Esophagus (tissue), 2 donors: Measurements from ENCODE around the gene LATS2. TPM values are rescaled to one million over a fixed set of nuclear protein-coding genes. Genes with fewer than 3 reads are reported as not detected.
A peak's percentile ranks its signal among the peaks of the same experiment; 100 is the strongest.

Experiments
- H3K27ac ChIP-seq, 2 donors: one replicate each; pipeline ENCODE4 v1.5.1; 2013; ENCODE audit warnings: low read depth in 2 of 2, mild to moderate bottlenecking in 2 of 2, inconsistent platforms in 1 of 2, low read length in 1 of 2, moderate library complexity in 1 of 2
- H3K27me3 ChIP-seq, 2 donors: one replicate each; pipeline ENCODE4 v1.6.1; 2013; ENCODE audit warnings: low read length in 2 of 2, control low read depth in 1 of 2, mild to moderate bottlenecking in 1 of 2; ENCODE audit not compliant: insufficient read depth in 2 of 2, control insufficient read depth in 1 of 2
- H3K36me3 ChIP-seq, 2 donors: one replicate each; pipeline ENCODE4 v1.6.1; 2013; ENCODE audit warnings: low read length in 1 of 2; ENCODE audit not compliant: control insufficient read depth in 2 of 2, insufficient read depth in 2 of 2
- H3K4me1 ChIP-seq, 2 donors: one replicate each; pipeline ENCODE4 v1.6.1; 2013; ENCODE audit warnings: low read length in 1 of 2; ENCODE audit not compliant: control insufficient read depth in 2 of 2, insufficient read depth in 2 of 2
- H3K4me3 ChIP-seq, 2 donors: one replicate each; pipeline ENCODE4 v1.5.1; 2013; ENCODE audit warnings: low read length in 2 of 2, mild to moderate bottlenecking in 2 of 2, low read depth in 1 of 2, moderate library complexity in 1 of 2
- H3K9me3 ChIP-seq, 2 donors: one replicate each; pipeline ENCODE4 v1.6.1; 2013; ENCODE audit warnings: mild to moderate bottlenecking in 2 of 2, low read depth in 1 of 2, low read length in 1 of 2, moderate library complexity in 1 of 2; ENCODE audit not compliant: control insufficient read depth in 2 of 2, insufficient read depth in 1 of 2
- WGBS, 2 donors: extraction: QIAGEN DNeasy Blood & Tissue Kit; methylation state at CpG; one replicate each; pipeline ENCODE4 v1.1.7; 2013; 5-methylcytosine and 5-hydroxymethylcytosine counted together
- polyA plus RNA-seq, 2 donors: library from polyadenylated mRNA; stranded (reverse); fragments of 200-250 nt; gene quantifications; one replicate each; pipeline ENCODE4 v1.2.3, GENCODE V29; 2013
- donor health status: healthy with polysubstance abuse.
- donor health status: Bipolar disorder and iron deficiency.

Gene LATS2
- polyA plus RNA-seq, 2 donors, result 5.1 to 5.2 TPM

DNA sequence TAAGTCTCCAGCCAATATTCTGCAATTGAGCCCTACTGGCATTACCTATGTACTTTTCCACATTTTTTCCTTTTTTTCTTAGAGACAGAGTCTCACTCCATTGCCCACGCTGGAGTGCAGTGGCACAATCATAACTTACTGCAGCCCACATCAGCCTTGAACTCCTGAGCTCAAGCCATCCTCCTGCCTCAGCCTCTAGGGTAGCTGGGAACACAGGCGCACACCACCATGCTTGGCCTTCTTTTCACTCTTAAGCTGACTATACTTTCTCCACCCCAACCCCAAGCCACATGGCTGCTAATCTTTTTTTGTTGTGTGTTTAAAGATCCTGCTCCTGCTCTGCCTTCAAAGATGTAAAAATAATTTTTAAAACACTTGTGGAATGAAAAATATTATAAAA, 1.6 kb upstream of the LATS2 start:
- Histone ChIP-seq H3K4me1 (no peaks in the 10 kb centered on the region), H3K36me3 (no peaks in the 10 kb centered on the region), H3K27ac (no peak overlapping the region), H3K27me3 (no peaks in the 10 kb centered on the region), H3K4me3 (no peak overlapping the region), H3K9me3 (no peaks in the 10 kb centered on the region)
- 86 to 89% methylated on average over 2 of the region's 2 CpGs for WGBS, 2 donors

DNA sequence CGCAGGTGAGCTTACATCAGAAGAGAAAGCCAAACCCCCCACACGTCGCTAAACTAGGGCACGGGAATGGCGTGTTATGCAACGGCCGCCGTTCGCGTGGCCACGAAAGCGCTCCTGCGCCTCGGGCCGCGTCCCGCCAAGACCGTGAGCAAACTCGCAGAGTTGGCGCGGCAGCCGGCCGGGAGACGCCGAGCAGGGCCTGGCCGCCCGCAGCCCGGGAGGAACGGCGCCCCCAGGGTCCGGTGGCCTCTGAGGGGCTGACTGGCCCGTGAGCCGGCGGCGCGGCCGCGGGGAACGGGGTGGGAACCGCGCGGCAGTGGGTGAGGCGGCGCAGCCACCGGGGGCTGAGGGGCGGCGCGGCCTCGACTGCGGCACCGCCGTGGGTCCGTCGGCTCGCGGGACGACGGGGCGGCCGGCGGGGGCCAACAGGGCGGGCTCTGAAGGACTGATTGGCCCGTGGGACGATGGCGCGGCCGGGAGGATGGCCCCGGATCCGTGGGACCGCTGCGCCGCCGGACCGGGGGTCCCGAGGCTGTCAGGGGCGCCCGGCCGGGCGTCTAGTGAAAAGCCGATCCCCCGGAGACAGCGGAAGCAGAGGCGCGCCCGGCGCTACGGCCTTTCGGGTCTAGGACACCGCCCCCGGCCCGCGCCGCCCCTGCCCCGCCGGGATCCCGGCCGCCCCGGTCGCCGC, 903 bp downstream of the LATS2 start:
- peak overlapping the region; percentile 98 to 99 for H3K27ac ChIP-seq
- no peaks in the 10 kb centered on the region for H3K9me3 ChIP-seq
- H3K4me3 ChIP-seq, result peak overlapping the region; percentile 85 to 88
- WGBS, 2 donors, result 1% methylated on average over 62 to 100 of the region's 100 CpGs
- no peaks in the 10 kb centered on the region for H3K27me3 ChIP-seq
- no peaks in the 10 kb centered on the region for H3K36me3 ChIP-seq
- no peaks in the 10 kb centered on the region for H3K4me1 ChIP-seq

- Histone ChIP-seq H3K4me1 (no peaks in the 10 kb centered on the region), H3K9me3 (no peaks in the 10 kb centered on the region), H3K27ac (peak overlapping the region; percentile 98 to 99), H3K4me3 (peak overlapping the region; percentile 85 to 88), H3K36me3 (no peaks in the 10 kb centered on the region), H3K27me3 (no peaks in the 10 kb centered on the region)
- WGBS, 2 donors, result 79% methylated on average over 35 of the region's 35 CpGs
Observed at GRCh38 chr13:21059641-21060337, 1.6 kb downstream of the LATS2 start.

DNA sequence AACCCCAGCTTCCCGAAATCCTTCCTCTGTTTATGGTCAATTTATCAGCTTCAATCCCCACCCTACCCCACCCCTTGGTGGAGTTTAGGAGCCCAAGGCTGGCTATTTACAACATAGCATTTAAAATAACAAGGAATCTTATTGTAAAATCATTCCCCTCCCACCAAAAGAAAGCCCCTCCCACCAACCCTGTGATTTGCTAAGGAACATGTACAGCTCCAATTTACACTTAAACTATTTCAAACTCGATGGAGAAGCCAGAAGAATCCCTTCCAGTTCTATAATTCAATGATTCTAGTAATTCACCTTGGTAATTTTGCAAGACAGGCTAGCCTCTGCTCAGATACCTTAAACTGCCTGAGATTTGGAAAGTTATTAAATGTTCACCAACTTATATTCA, 3.0 kb downstream of the LATS2 start:
- 30 to 33% methylated on average over 2 of the region's 2 CpGs for WGBS, 2 donors
- no peak overlapping the region for H3K27ac ChIP-seq
- H3K9me3 ChIP-seq, result no peaks in the 10 kb centered on the region
- H3K4me1 ChIP-seq, result peaks cover under 1 to 1% of the 10 kb centered on the region in 2 donors
- no peaks in the 10 kb centered on the region for H3K36me3 ChIP-seq
- no peaks in the 10 kb centered on the region for H3K27me3 ChIP-seq
- H3K4me3 ChIP-seq, result no peak overlapping the region

DNA sequence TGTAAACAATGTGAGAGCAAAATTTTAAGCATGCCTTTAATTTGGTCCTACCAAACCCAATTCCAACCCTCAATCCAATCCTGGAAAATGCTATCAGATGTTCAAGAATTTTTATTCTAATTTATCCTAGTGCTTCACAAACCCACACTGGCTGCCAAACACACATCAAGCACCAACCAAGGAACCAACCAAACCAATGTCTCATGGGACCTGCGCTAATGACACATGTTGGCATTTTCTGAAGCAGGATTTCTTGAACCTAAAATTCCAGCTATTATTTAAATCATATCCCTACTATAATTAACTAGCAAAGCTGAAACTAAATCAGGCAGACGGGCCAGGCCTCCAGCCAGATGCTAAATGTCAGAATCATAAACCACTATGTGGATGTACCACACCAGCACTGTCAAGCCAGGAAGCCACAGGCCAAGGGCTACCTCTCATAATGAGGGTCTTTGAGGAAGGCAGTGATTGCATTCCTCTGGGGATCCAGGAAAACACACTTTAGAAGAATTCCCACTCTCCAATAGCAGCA, 5.8 kb downstream of the LATS2 start:
- peaks cover 5 to 6% of the 10 kb centered on the region in 2 donors for H3K4me1 ChIP-seq
- H3K27me3 ChIP-seq, result no peaks in the 10 kb centered on the region
- H3K4me3 ChIP-seq, result no peak overlapping the region
- H3K27ac ChIP-seq, result no peak overlapping the region
- no peaks in the 10 kb centered on the region for H3K36me3 ChIP-seq
- 73 to 74% methylated on average over 2 of the region's 2 CpGs for WGBS, 2 donors
- no peaks in the 10 kb centered on the region for H3K9me3 ChIP-seq

GRCh38 chr13:21055016-21055415, 6.4 kb downstream of the LATS2 start:
- Histone ChIP-seq H3K36me3 (no peaks in the 10 kb centered on the region), H3K27me3 (no peaks in the 10 kb centered on the region), H3K4me3 (no peak overlapping the region), H3K27ac (no peak overlapping the region), H3K9me3 (no peaks in the 10 kb centered on the region), H3K4me1 (peaks cover 5 to 8% of the 10 kb centered on the region in 2 donors)
- WGBS, 2 donors, result 35 to 38% methylated on average over 2 of the region's 2 CpGs

DNA sequence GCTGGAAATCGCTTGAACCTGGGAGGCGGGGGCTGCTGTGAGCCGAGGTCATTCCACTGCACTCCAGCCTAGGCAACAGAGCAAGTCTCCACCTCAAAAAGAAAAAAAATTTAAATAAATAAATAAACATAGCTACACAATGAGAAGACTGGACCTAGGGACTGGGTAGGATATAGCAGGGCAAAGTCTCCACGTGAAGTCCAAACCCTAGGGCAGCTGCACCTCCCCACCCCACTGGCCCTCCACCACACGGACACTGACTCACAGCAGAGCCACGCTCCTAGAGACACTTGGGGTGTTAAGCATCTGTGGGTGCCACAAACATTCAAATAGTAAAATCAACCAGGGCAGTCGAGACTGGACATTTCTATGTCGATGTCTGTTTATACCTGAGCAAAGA, 7.1 kb downstream of the LATS2 start:
- 79 to 81% methylated on average over 8 of the region's 8 CpGs for WGBS, 2 donors
- Histone ChIP-seq H3K27ac (no peak overlapping the region), H3K9me3 (no peaks in the 10 kb centered on the region), H3K36me3 (no peaks in the 10 kb centered on the region), H3K4me3 (no peak overlapping the region), H3K4me1 (peaks cover 5 to 8% of the 10 kb centered on the region in 2 donors), H3K27me3 (no peaks in the 10 kb centered on the region)

GRCh38 chr13:21053231-21053630, 8.2 kb downstream of the LATS2 start:
- Histone ChIP-seq H3K27me3 (no peaks in the 10 kb centered on the region), H3K9me3 (no peaks in the 10 kb centered on the region), H3K36me3 (no peaks in the 10 kb centered on the region), H3K4me1 (peaks cover 5 to 8% of the 10 kb centered on the region in 2 donors), H3K27ac (no peak overlapping the region), H3K4me3 (no peak overlapping the region)
- WGBS, 2 donors, result 60 to 67% methylated on average over 5 of the region's 5 CpGs

DNA sequence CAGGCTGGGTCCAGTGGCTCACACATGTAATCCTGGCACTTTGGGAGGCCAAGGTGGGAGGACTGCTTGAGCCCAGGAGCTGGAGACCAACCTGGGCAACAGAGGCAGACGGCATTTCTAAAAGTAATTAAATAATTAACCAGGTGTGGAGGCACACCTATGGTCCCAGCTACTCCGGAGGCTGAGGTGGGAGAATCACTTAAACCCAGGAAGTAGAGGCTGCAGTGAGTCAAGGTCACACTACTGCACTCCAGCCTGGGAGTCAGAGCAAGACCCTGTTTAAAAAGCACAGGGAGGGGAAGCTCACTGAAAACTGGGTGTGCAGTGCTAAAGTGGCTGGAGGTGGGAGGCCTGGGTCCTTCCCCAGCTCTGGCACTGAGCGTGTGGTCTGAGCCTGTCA, 9.7 kb downstream of the LATS2 start:
- WGBS, 2 donors, result 89 to 98% methylated on average over 3 of the region's 3 CpGs
- peaks cover 8 to 9% of the 10 kb centered on the region in 2 donors for H3K4me1 ChIP-seq
- H3K27me3 ChIP-seq, result no peaks in the 10 kb centered on the region
- no peak overlapping the region for H3K4me3 ChIP-seq
- no peak overlapping the region for H3K27ac ChIP-seq
- no peaks in the 10 kb centered on the region for H3K9me3 ChIP-seq
- no peaks in the 10 kb centered on the region for H3K36me3 ChIP-seq
